HG03060 (cell line): ENCODE measurements around the gene CARHSP1.
"Not testable (repeated sequence)": the region's sequence is repeated elsewhere in the genome, so short reads cannot be mapped to it uniquely, and the experiment has no call there.

Source experiments
- ATAC-seq: cut with Tn5 transposase; IDR thresholded peaks from one replicate; pipeline ENCODE4 v1.9.1; 2021; ENCODE audit warnings: low read depth, moderate number of reproducible peaks; ENCODE audit not compliant: unreplicated experiment

CARHSP1 gene

GRCh38 chr16:8836797-8837196 lies 32.0 kb downstream of the CARHSP1 start:
- ATAC-seq = not testable (repeated sequence)

GRCh38 chr16:8832717-8833105 lies 36.1 kb downstream of the CARHSP1 start:
- no peak for ATAC-seq

- ATAC-seq = no peak
Observed at GRCh38 chr16:8831871-8832716, 36.7 kb downstream of the CARHSP1 start.

- ATAC-seq = no peak
Observed at GRCh38 chr16:8831450-8831849, 37.4 kb downstream of the CARHSP1 start.

- no peak for ATAC-seq
Observed at GRCh38 chr16:8828541-8829165, 40.2 kb downstream of the CARHSP1 start.

- no peak for ATAC-seq
Observed at GRCh38 chr16:8826278-8826879, 42.4 kb downstream of the CARHSP1 start.

- no peak for ATAC-seq
Observed at GRCh38 chr16:8822403-8822802, 46.4 kb downstream of the CARHSP1 start.

- ATAC-seq = no peak
Observed at GRCh38 chr16:8819411-8820034, 49.3 kb downstream of the CARHSP1 start.

- peak; percentile 55 for ATAC-seq
Observed at GRCh38 chr16:8818504-8819270, 50.1 kb downstream of the CARHSP1 start.

GRCh38 chr16:8816967-8817655 lies 51.7 kb downstream of the CARHSP1 start:
- no peak for ATAC-seq

GRCh38 chr16:8814095-8814806 lies 54.6 kb downstream of the CARHSP1 start:
- no peak for ATAC-seq

- no peak for ATAC-seq
Observed at GRCh38 chr16:8812162-8812843, 56.5 kb downstream of the CARHSP1 start.

GRCh38 chr16:8808613-8809353 lies 60.0 kb downstream of the CARHSP1 start:
- no peak for ATAC-seq

- no peak for ATAC-seq
Observed at GRCh38 chr16:8808009-8808408, 60.8 kb downstream of the CARHSP1 start.

- ATAC-seq = no peak
Observed at GRCh38 chr16:8807189-8807588, 61.6 kb downstream of the CARHSP1 start.

- ATAC-seq = no peak
Observed at GRCh38 chr16:8806272-8806983, 62.4 kb downstream of the CARHSP1 start.

- no peak for ATAC-seq
Observed at GRCh38 chr16:8804313-8804712, 64.5 kb downstream of the CARHSP1 start.
